ENCODE data around the gene NFKB1. TPM values are rescaled to one million over a fixed set of nuclear protein-coding genes. Genes with fewer than 3 reads are reported as not detected.

Gene NFKB1
- total and polyA plus RNA-seq, 12 donors: 8.2 to 49.1 (median 33.9) TPM

GRCh38 chr4:102527695-102528283 is 26.6 kb downstream of the NFKB1 start:
- no peaks in the 10 kb centered on the region for H3K36me3 ChIP-seq (replicated peaks in 1 of 2)
- H3K4me3 ChIP-seq: no peak overlapping the region
- intact Hi-C loops (cut with DNase I): no loop called here
- no peak for DNase-seq
- no peak overlapping the region for H3K27ac ChIP-seq
- H3K27me3 ChIP-seq: no peaks in the 10 kb centered on the region
- TF ChIP-seq, protein P1, sequence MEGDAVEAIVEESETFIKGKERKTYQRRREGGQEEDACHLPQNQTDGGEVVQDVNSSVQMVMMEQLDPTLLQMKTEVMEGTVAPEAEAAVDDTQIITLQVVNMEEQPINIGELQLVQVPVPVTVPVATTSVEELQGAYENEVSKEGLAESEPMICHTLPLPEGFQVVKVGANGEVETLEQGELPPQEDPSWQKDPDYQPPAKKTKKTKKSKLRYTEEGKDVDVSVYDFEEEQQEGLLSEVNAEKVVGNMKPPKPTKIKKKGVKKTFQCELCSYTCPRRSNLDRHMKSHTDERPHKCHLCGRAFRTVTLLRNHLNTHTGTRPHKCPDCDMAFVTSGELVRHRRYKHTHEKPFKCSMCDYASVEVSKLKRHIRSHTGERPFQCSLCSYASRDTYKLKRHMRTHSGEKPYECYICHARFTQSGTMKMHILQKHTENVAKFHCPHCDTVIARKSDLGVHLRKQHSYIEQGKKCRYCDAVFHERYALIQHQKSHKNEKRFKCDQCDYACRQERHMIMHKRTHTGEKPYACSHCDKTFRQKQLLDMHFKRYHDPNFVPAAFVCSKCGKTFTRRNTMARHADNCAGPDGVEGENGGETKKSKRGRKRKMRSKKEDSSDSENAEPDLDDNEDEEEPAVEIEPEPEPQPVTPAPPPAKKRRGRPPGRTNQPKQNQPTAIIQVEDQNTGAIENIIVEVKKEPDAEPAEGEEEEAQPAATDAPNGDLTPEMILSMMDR (IDR thresholded peaks at IDR 0.05): no peak
- TF ChIP-seq POLR2A (IDR thresholded peaks at IDR 0.05): no peak
- WGBS, 4 donors: 60 to 78% (median 73%) methylated on average over 7 of the region's 7 CpGs
- no peaks in the 10 kb centered on the region for H3K9me3 ChIP-seq (replicated peaks in 1 of 3)
- peaks cover 0 to 5% of the 10 kb centered on the region in 2 donors for H3K4me1 ChIP-seq (replicated peaks in 1 of 2)

- no peak for DNase-seq
- intact Hi-C loops (cut with DNase I): no loop called here
- Histone ChIP-seq H3K27ac (no peak overlapping the region), H3K36me3 (replicated peaks in 1 of 2) (no peaks in the 10 kb centered on the region), H3K4me1 (replicated peaks in 1 of 2) (peaks cover 0 to under 1% of the 10 kb centered on the region in 2 donors), H3K9me3 (replicated peaks in 1 of 3) (no peaks in the 10 kb centered on the region), H3K27me3 (no peaks in the 10 kb centered on the region), H3K4me3 (no peak overlapping the region)
- no peak for TF ChIP-seq POLR2A (IDR thresholded peaks at IDR 0.05)
- TF ChIP-seq, protein P1 (IDR thresholded peaks at IDR 0.05): no peak
- 69 to 86% (median 82%) methylated on average over 1 of the region's 1 CpG for WGBS, 4 donors
Measured at GRCh38 chr4:102529977-102530376, 28.8 kb downstream of the NFKB1 start.

DNA sequence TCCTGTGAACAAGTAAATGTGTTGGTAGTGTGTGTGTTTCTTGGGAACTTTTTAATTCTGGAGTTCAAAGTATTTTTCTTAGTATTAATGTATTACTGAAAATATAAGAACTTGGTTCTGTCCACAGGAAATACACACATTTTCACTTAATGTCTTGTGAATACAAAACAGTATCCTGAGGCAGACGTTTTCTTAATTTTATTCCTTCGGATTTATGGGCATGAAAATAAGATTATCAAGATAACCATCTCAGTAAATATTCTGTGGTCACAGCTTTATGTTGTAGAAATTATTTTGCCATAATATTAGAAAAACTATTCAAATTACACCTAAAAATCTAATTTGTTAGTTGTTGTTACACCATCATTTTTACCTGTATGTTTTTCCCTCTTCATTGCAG is 29.8 kb downstream of the NFKB1 start:
- H3K36me3 ChIP-seq (replicated peaks in 1 of 2): no peaks in the 10 kb centered on the region
- H3K4me1 ChIP-seq (replicated peaks in 1 of 2): peaks cover 0 to 7% of the 10 kb centered on the region in 2 donors
- H3K27ac ChIP-seq: no peak overlapping the region
- TF ChIP-seq, protein P1 (IDR thresholded peaks at IDR 0.05): no peak
- no peak for TF ChIP-seq POLR2A (IDR thresholded peaks at IDR 0.05)
- 83 to 95% (median 91%) methylated on average over 2 of the region's 2 CpGs for WGBS, 4 donors
- no peak overlapping the region for H3K4me3 ChIP-seq
- intact Hi-C loops (cut with DNase I): no loop called here
- no peaks in the 10 kb centered on the region for H3K9me3 ChIP-seq (replicated peaks in 1 of 3)
- no peak for DNase-seq
- no peaks in the 10 kb centered on the region for H3K27me3 ChIP-seq

- Histone ChIP-seq H3K27me3 (no peaks in the 10 kb centered on the region), H3K36me3 (replicated peaks in 1 of 2) (no peaks in the 10 kb centered on the region), H3K4me3 (no peak overlapping the region), H3K9me3 (replicated peaks in 1 of 3) (no peaks in the 10 kb centered on the region), H3K4me1 (replicated peaks in 1 of 2) (peaks cover 0 to 7% of the 10 kb centered on the region in 2 donors), H3K27ac (no peak overlapping the region)
- 94 to 100% (median 95%) methylated on average over 1 of the region's 1 CpG for WGBS, 4 donors
- intact Hi-C loops (cut with DNase I): no loop called here
- DNase-seq: no peak
- TF ChIP-seq, protein P1 (IDR thresholded peaks at IDR 0.05): no peak
- no peak for TF ChIP-seq POLR2A (IDR thresholded peaks at IDR 0.05)
Measured at GRCh38 chr4:102531462-102531861, 30.3 kb downstream of the NFKB1 start.

Data from adrenal gland (tissue), 12 donors.